H1 (cell line): Measurements from ENCODE around the gene HOXA6. TPM values are rescaled to one million over a fixed set of nuclear protein-coding genes. Genes with fewer than 3 reads are reported as not detected.

ENCODE experiments used
- CTCF ChIA-PET: fragments of 300-600 bp; sonication (Branson Sonifier 250); formaldehyde crosslinking; loops from one replicate; lab custom pipeline; 2021; ENCODE audit not compliant: partially characterized antibody; lab: Charles Lee
- POLR2A ChIA-PET: fragments of 300-600 bp; sonication (Branson Sonifier 250); formaldehyde crosslinking; loops from one replicate; lab custom pipeline; 2021; ENCODE audit warnings: inconsistent platforms; ENCODE audit not compliant: partially characterized antibody; lab: Charles Lee
- DNase-seq, 2 experiments: peaks; one replicate each; pipeline versions ENCODE4 v3.0.0 to v3.0.0-alpha.2; 2010 to 2022; ENCODE audit warnings: low spot score in 2 of 2, low read depth in 1 of 2, mixed read lengths in 1 of 2
- FAIRE-seq: peaks from 2 replicates; lab custom pipeline; 2011; peaks lifted over from hg19 to GRCh38; lab: Jason Lieb, UNC
- H2AFZ ChIP-seq: 2 replicates; pipeline ENCODE4 v1.8.1; 2012; ENCODE audit warnings: low read length, inconsistent platforms
- H2AK5ac ChIP-seq: 2 replicates; pipeline ENCODE4 v1.6.1; 2013; ENCODE audit warnings: low read depth, low read length
- H2BK120ac ChIP-seq: replicated peaks from 2 replicates; pipeline ENCODE3; 2013; ENCODE audit warnings: low read depth, low read length, inconsistent platforms
- H2BK12ac ChIP-seq: 2 replicates; pipeline ENCODE4 v1.6.1; 2013; ENCODE audit warnings: low read depth, low read length
- H2BK15ac ChIP-seq: 2 replicates; pipeline ENCODE4 v1.6.1; 2013; ENCODE audit warnings: low read length
- H2BK20ac ChIP-seq: 2 replicates; pipeline ENCODE4 v1.6.1; 2013; ENCODE audit warnings: low read length
- H2BK5ac ChIP-seq: 2 replicates; pipeline ENCODE4 v1.6.1; 2013; ENCODE audit warnings: low read depth, low read length
- H3K14ac ChIP-seq: 2 replicates; pipeline ENCODE4 v1.6.1; 2013; ENCODE audit warnings: inconsistent platforms; ENCODE audit not compliant: insufficient read length
- H3K18ac ChIP-seq: 2 replicates; pipeline ENCODE4 v1.6.1; 2013; ENCODE audit warnings: low read length; ENCODE audit errors: extremely low read depth
- H3K23ac ChIP-seq: 2 replicates; pipeline ENCODE4 v1.6.1; 2013; ENCODE audit warnings: inconsistent platforms; ENCODE audit not compliant: insufficient read length
- H3K23me2 ChIP-seq: 2 replicates; pipeline ENCODE4 v1.6.1; 2013; ENCODE audit warnings: low read depth, low read length
- H3K27ac ChIP-seq: 2 replicates; pipeline ENCODE4 v1.6.1; 2011; ENCODE audit warnings: low read depth, low read length, inconsistent platforms
- H3K27me3 ChIP-seq, 4 experiments: replicated peaks in 1 of 4; 1 replicate in 1 of 4; 2 replicates in 3 of 4; pipeline versions ENCODE4 v1.6.1 to v1.8.1; 2011 to 2013; ENCODE audit warnings: low read length in 3 of 4, mild to moderate bottlenecking in 3 of 4, inconsistent platforms in 2 of 4, mixed read lengths in 2 of 4, moderate library complexity in 1 of 4; ENCODE audit not compliant: control insufficient read depth in 3 of 4, insufficient read depth in 3 of 4; ENCODE audit errors: extremely low read depth in 1 of 4
- H3K36me3 ChIP-seq, 4 experiments: 2 replicates each; pipeline versions ENCODE4 v1.6.1 to v1.8.1; 2011 to 2013; ENCODE audit warnings: mild to moderate bottlenecking in 4 of 4, low read length in 3 of 4, moderate library complexity in 2 of 4, control low read depth in 1 of 4, inconsistent platforms in 1 of 4; ENCODE audit not compliant: insufficient read depth in 4 of 4, control insufficient read depth in 2 of 4
- H3K4ac ChIP-seq: replicated peaks from 2 replicates; pipeline ENCODE3; 2013; ENCODE audit warnings: low read length, low read depth, mixed read lengths, inconsistent platforms; ENCODE audit not compliant: insufficient read length
- H3K4me1 ChIP-seq, 4 experiments: replicated peaks in 1 of 4; 1 replicate in 1 of 4; 2 replicates in 3 of 4; pipeline versions ENCODE4 v1.6.1 to v1.8.1; 2011 to 2013; ENCODE audit warnings: low read length in 3 of 4, inconsistent platforms in 2 of 4, mixed read lengths in 1 of 4; ENCODE audit not compliant: insufficient read depth in 4 of 4, control insufficient read depth in 3 of 4
- H3K4me2 ChIP-seq, 2 experiments: 2 replicates each; pipeline versions ENCODE4 v1.6.1 to v1.8.1; 2011 to 2013; ENCODE audit warnings: low read depth in 2 of 2, low read length in 2 of 2, control low read depth in 1 of 2, inconsistent platforms in 1 of 2, mild to moderate bottlenecking in 1 of 2; ENCODE audit not compliant: insufficient read depth in 1 of 2
- H3K4me3 ChIP-seq, 4 experiments: fragments of 200-600, 300-600 bp in 1 of 4; sonication (generic), shearing (Covaris generic), sonication (Bioruptor Twin) in 1 of 4; 2 replicates each; pipeline versions ENCODE4 v1.5.1 to v1.8.1; 2011 to 2016; ENCODE audit warnings: low read length in 4 of 4, low read depth in 3 of 4, control low read depth in 2 of 4, inconsistent platforms in 2 of 4, mild to moderate bottlenecking in 2 of 4, mixed read lengths in 1 of 4, moderate library complexity in 1 of 4; ENCODE audit not compliant: insufficient read depth in 2 of 4; ENCODE audit errors: extremely low read depth in 1 of 4
- H3K56ac ChIP-seq: replicated peaks from 2 replicates; pipeline ENCODE3; 2013; ENCODE audit warnings: low read depth, mild to moderate bottlenecking, mixed read lengths, low read length, inconsistent platforms; ENCODE audit not compliant: insufficient read length
- H3K79me1 ChIP-seq: 2 replicates; pipeline ENCODE4 v1.6.1; 2013; ENCODE audit warnings: low read depth, low read length, control low read depth
- H3K79me2 ChIP-seq, 2 experiments: 2 replicates each; pipeline versions ENCODE4 v1.6.1 to v1.8.1; 2012 to 2013; ENCODE audit warnings: low read length in 2 of 2, mild to moderate bottlenecking in 2 of 2, inconsistent platforms in 1 of 2; ENCODE audit not compliant: insufficient read depth in 2 of 2, control insufficient read depth in 1 of 2
- H3K9ac ChIP-seq, 4 experiments: replicated peaks in 1 of 4; 1 replicate in 1 of 4; 2 replicates in 3 of 4; pipeline versions ENCODE4 v1.6.1 to v1.8.1; 2011 to 2013; ENCODE audit warnings: low read depth in 3 of 4, low read length in 3 of 4, control low read depth in 2 of 4, mild to moderate bottlenecking in 2 of 4, moderate library complexity in 2 of 4, inconsistent platforms in 1 of 4; ENCODE audit errors: extremely low read depth in 1 of 4
- H3K9me3 ChIP-seq, 2 experiments: 2 replicates each; pipeline versions ENCODE4 v1.6.1 to v1.8.1; 2012 to 2013; ENCODE audit warnings: mild to moderate bottlenecking in 2 of 2, moderate library complexity in 2 of 2, control low read depth in 1 of 2, inconsistent platforms in 1 of 2, low read depth in 1 of 2, low read length in 1 of 2, mixed read lengths in 1 of 2; ENCODE audit not compliant: insufficient read depth in 2 of 2
- H4K20me1 ChIP-seq, 2 experiments: replicated peaks in 1 of 2; 2 replicates each; pipeline versions ENCODE3 to v1.8.1; 2011 to 2013; ENCODE audit warnings: inconsistent platforms in 2 of 2, low read length in 2 of 2, mild to moderate bottlenecking in 1 of 2; ENCODE audit not compliant: insufficient read depth in 2 of 2, control insufficient read depth in 1 of 2
- H4K5ac ChIP-seq: 2 replicates; pipeline ENCODE4 v1.6.1; 2013; ENCODE audit warnings: low read length, low read depth, mixed read lengths, inconsistent platforms; ENCODE audit not compliant: insufficient read length
- H4K8ac ChIP-seq: 2 replicates; pipeline ENCODE4 v1.8.0; 2013; ENCODE audit warnings: mild to moderate bottlenecking, moderate library complexity, low read length, inconsistent platforms; ENCODE audit not compliant: insufficient read depth; ENCODE audit errors: extremely low read depth
- H4K91ac ChIP-seq: replicated peaks from 2 replicates; pipeline ENCODE3; 2013; ENCODE audit warnings: low read length, mixed read lengths, inconsistent platforms; ENCODE audit not compliant: insufficient read length
- ASH2L ChIP-seq: fragments of 200-600, 300-600 bp; sonication (generic); IDR thresholded peaks from one replicate; pipeline ENCODE4 v1.7.1; 2017; ENCODE audit warnings: low read length
- BCL11A ChIP-seq, 2 experiments: IDR thresholded peaks; one replicate each; pipeline ENCODE4 v1.6.1; 2011; ENCODE audit warnings: low read depth in 2 of 2, low read length in 2 of 2, mild to moderate bottlenecking in 2 of 2
- CHD1 ChIP-seq: IDR thresholded peaks from 2 replicates; pipeline ENCODE4 v1.6.1; 2012; ENCODE audit warnings: low read depth, low read length, improper control_type of control experiment
- FOSL1 ChIP-seq: IDR thresholded peaks from 2 replicates; pipeline ENCODE4 v1.6.1; 2011; ENCODE audit warnings: mild to moderate bottlenecking, low read depth, low read length, moderate library complexity; ENCODE audit not compliant: insufficient read depth
- KDM1A ChIP-seq: fragments of 200-600, 300-600 bp; sonication (generic); IDR thresholded peaks from 2 replicates; pipeline ENCODE4 v1.7.1; 2016; ENCODE audit warnings: mild to moderate bottlenecking, low read length, borderline replicate concordance
- NRF1 ChIP-seq: IDR thresholded peaks from 2 replicates; pipeline ENCODE4 v1.6.1; 2011; ENCODE audit warnings: mild to moderate bottlenecking, low read depth, low read length, improper control_type of control experiment
- PHF8 ChIP-seq: fragments of 200-600 bp; sonication (generic); conservative IDR thresholded peaks from 2 replicates; pipeline ENCODE4 v1.7.1; 2012; ENCODE audit warnings: low read depth, mild to moderate bottlenecking, inconsistent platforms, low read length, moderate library complexity
- RFX5 ChIP-seq: IDR thresholded peaks from 2 replicates; pipeline ENCODE4 v1.6.1; 2011; ENCODE audit warnings: low read depth, low read length, improper control_type of control experiment, borderline replicate concordance
- RXRA ChIP-seq: IDR thresholded peaks from 2 replicates; pipeline ENCODE4 v1.6.1; 2011; ENCODE audit warnings: low read depth, mild to moderate bottlenecking, low read length, moderate library complexity; ENCODE audit not compliant: insufficient read depth
- TAF7 ChIP-seq: optimal IDR thresholded peaks from 2 replicates; pipeline ENCODE3; 2011; ENCODE audit warnings: low read depth, mild to moderate bottlenecking, inconsistent platforms, low read length, moderate library complexity, borderline replicate concordance
- USF2 ChIP-seq: IDR thresholded peaks from 2 replicates; pipeline ENCODE4 v1.6.1; 2011; ENCODE audit warnings: low read length, improper control_type of control experiment
- WGBS, 2 experiments: shearing (Covaris generic) in 1 of 2; methylation state at CpG; one replicate each; pipeline versions ENCODE4 v1.1.6 to v1.1.7; 2013 to 2015; ENCODE audit warnings: low lambda C conversion rate in 2 of 2, mixed read lengths in 2 of 2, inconsistent platforms in 1 of 2, low coverage in 1 of 2, missing lambda C conversion rate in 1 of 2; ENCODE audit not compliant: insufficient replicate concordance in 2 of 2, insufficient coverage in 1 of 2, insufficient read length in 1 of 2; ENCODE audit errors: extremely low coverage in 1 of 2, missing lambda C conversion rate in 1 of 2; 5-methylcytosine and 5-hydroxymethylcytosine counted together
- polyA plus RNA-seq, 7 experiments: library from polyadenylated mRNA; depleted of rRNA in 3 of 7; stranded (reverse) in 5 of 7; unstranded in 2 of 7; fragments of >200 nt in 5 of 7; fragments of 200-250 nt in 2 of 7; gene quantifications; 1 replicate in 5 of 7; 2 replicates in 1 of 7; 4 replicates in 1 of 7; pipeline versions ENCODE4 v1.2.1 to v1.2.3, GENCODE V29; 2011 to 2013; ENCODE audit warnings: missing spikeins in 2 of 7, mixed read lengths in 2 of 7
- total RNA-seq: library from RNA; stranded (reverse); fragmentation: NEBNext Ultra II Directional; extraction: Animal tissue kit (Norgen Biotek cat#: 25700); gene quantifications from 2 replicates; pipeline ENCODE4 v1.2.1, GENCODE V29; 2021
- TF ChIP-seq, protein P1 (sequence below): IDR thresholded peaks from 2 replicates; pipeline ENCODE4 v1.6.1; 2012; ENCODE audit warnings: inconsistent platforms

HOXA6 gene
- total and polyA plus RNA-seq, 2 of the 8 experiments (the other 6 are each of a cell fraction or from before 2014, with no cell fraction given): not detected

GRCh38 chr7:27160145-27160545, 12.6 kb upstream of the HOXA6 start:
- no peaks in the 10 kb centered on the region for H3K79me1 ChIP-seq
- H2BK5ac ChIP-seq: no peak overlapping the region
- peaks cover 0 to 2% (median 0%) of the 10 kb centered on the region in 4 experiments; a peak in 4 of 7 replicates for H3K4me1 ChIP-seq
- H3K14ac ChIP-seq: no peak overlapping the region
- no peak overlapping the region for H2AK5ac ChIP-seq
- H3K9ac ChIP-seq: no peak overlapping the region
- H3K27me3 ChIP-seq: peaks cover 98 to 100% (median 99%) of the 10 kb centered on the region in 4 experiments
- H3K23ac ChIP-seq: no peak overlapping the region
- no peak for FAIRE-seq
- no peak overlapping the region for H4K5ac ChIP-seq
- no peak overlapping the region for H3K4ac ChIP-seq
- 50% methylated on average over 23 of the region's 23 CpGs; no CpG with 5 or more reads in 1 of the 2 experiments for WGBS, 2 experiments
- peak overlapping the region; percentile 0 to 77; a peak in 2 of 4 replicates for H3K4me2 ChIP-seq
- H2BK15ac ChIP-seq: no peak overlapping the region
- H2BK120ac ChIP-seq: no peak overlapping the region
- H3K27ac ChIP-seq: no peak overlapping the region
- peaks cover 18 to 28% of the 10 kb centered on the region in 2 experiments for H4K20me1 ChIP-seq
- peak in 1 of 2 experiments; percentile 48 for DNase-seq
- H3K9me3 ChIP-seq: peaks cover 0 to 14% of the 10 kb centered on the region in 2 experiments; a peak in 1 of 4 replicates
- peak overlapping the region in 1 of 4 experiments; percentile 60; a peak in 2 of 8 replicates for H3K4me3 ChIP-seq
- H4K8ac ChIP-seq: no peak overlapping the region
- POLR2A ChIA-PET: no interaction called here
- H3K36me3 ChIP-seq: peaks cover 0 to 28% (median 0%) of the 10 kb centered on the region in 4 experiments; a peak in 1 of 8 replicates
- H3K18ac ChIP-seq: no peak overlapping the region
- H2BK20ac ChIP-seq: no peak overlapping the region
- CTCF ChIA-PET: interaction anchor here (0.6 to 4.4 kb wide), 25 partner anchors 8 to 791 kb away, joined by 3 to 80 read pairs (median 5); partner anchors contain the start of genes HOXA3, HOXA5 and HOXA6
- TF ChIP-seq KDM1A (no peak), BCL11A (IDR thresholded peaks at IDR 0.05; ENCODE audit: low read depth in 2 of 2, low read length in 2 of 2) (no peak), RXRA (no peak), ASH2L (no peak), NRF1 (no peak), RFX5 (no peak), TAF7 (no peak), CHD1 (no peak), PHF8 (no peak), USF2 (no peak), FOSL1 (no peak)
- TF ChIP-seq, protein P1, sequence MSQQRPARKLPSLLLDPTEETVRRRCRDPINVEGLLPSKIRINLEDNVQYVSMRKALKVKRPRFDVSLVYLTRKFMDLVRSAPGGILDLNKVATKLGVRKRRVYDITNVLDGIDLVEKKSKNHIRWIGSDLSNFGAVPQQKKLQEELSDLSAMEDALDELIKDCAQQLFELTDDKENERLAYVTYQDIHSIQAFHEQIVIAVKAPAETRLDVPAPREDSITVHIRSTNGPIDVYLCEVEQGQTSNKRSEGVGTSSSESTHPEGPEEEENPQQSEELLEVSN: no peak
- H3K56ac ChIP-seq: no peak overlapping the region
- H4K91ac ChIP-seq: no peak overlapping the region
- H2AFZ ChIP-seq: no peak overlapping the region
- H2BK12ac ChIP-seq: no peak overlapping the region
- H3K79me2 ChIP-seq: no peaks in the 10 kb centered on the region
- H3K23me2 ChIP-seq: no peaks in the 10 kb centered on the region
